Hepatic stellate cell (primary cell): ENCODE data around the gene KCNK3.
A peak's percentile ranks its signal among the peaks of the same experiment; 100 is the strongest.
"Not testable (repeated sequence)": the region's sequence is repeated elsewhere in the genome, so short reads cannot be mapped to it uniquely, and the experiment has no call there.

Experiments
- DNase-seq: peaks from one replicate; pipeline ENCODE4 v3.0.0; 2011; ENCODE audit warnings: low spot score

The KCNK3 gene

DNA sequence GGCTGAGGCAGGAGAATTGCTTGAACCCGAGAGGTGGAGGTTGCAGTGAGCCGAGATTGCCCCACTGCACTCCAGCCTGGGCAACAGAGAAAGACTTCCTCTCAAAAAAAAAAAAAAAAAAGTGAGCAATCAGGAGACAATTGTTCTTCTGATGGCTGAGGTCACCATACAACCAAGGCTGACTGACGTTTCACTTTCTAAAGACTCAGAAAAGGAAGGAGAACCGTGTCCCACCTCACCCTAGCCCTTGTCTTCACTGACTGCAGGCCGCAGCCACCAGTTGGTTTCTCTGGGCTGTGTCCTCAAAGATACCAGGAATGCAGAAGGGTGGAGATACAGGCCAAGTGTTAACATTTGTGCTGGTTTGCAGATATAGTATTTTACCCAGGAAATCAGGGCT lies 63.8 kb downstream of the KCNK3 start:
- DNase-seq: no peak

DNA sequence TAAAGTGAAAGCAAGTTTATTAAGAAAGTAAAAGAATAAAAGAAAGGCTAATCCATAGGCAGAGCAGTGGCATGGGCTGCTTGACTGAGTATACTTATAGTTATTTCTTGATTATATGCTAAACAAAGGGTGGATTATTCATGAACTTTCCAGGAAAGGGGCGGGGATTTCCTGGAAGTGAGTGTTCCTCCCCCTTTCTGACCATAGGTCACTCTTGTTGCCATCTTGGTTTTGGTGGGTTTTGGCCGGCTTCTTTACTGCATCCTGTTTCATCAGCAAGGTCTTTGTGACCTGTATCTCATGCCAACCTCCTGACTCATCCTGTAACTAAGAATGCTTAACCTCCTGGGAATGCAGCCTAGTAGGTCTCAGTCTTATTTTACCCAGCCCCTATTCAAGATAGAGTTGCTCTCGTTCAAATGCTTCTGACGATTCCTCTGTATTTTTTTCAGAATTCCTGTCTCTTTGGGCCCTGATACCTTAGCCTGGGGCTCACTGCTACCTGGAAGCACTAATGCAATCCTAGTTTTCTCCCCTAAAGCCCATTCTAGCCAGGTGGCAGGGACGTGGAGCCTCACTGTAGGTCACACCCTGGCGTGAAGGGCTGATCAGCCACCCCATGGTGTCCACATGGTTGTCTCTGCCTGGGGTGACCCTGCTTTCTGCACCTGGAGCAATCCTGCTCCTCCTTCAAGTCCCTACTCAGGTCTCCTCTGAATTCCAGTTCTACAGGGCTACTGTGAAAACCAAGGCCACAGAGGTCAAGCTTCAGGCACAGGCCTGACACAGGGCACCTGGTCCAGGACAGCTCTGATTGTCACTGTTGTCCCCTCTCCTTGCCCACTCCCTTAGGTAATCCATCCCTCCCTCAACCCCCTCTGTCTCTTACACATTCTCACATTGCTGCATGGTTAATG lies 65.6 kb downstream of the KCNK3 start:
- peak; percentile 63 for DNase-seq

DNA sequence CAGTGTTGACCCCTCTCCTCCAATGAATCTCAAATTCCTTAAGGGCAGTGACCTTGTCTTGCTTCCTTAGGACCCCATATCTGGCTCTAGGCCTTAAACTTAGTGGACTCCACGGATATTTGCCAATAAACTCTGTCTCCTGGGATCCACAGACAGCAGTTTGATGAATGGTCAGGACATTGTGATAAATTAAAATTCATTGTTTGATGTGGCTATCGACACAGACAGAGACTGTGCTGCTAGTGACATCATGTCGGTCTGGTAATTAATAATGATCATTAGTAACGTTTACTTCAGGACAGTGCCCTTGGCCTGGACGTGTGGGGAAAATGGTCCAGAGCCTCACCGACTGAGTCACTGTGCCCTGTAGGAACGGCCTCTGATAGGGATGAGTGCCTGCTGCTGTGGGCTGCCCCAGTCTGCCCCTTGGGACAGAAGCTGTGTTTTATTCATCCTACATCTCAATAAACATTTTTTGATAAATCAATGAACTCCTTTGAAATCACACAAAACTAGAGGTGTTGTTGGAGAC lies 66.3 kb downstream of the KCNK3 start:
- no peak for DNase-seq

DNA sequence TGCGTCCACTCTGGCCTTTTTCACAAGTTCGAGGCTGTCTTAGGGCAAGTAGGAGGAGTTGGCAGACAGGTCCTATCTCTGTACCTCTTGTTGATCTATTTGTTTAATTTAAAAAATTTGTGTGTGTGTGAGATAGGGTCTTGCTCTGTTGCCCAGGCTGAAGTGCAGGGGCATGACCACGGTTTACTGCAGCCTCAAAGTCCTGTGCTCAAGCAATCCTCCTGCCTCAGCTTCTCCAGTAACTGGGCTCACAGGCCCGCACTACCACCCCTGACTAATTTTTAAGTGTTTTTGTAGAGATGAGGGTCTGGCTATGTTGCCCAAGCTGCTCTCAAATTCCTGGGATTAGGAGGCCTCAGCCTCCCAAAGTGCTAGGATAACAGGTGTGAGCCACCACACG lies 67.3 kb downstream of the KCNK3 start:
- no peak for DNase-seq

DNA sequence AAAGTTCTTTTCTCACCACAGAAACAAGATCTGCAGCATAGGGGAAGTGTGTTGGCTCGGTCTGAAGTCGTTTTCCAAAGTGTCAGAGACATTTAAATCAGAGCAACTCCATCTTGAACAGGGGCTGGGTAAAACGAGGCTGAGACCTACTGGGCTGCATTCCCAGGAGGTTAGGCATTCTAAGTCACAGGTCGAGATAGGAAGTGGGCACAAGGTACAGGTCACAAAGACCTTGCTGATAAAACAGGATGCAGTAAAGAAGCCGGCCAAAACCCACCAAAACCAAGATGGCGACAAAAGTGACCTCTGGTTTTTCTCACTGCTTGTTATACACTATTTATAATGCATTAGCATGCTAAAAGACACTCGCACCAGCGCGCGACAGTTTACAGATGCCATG lies 68.5 kb downstream of the KCNK3 start:
- DNase-seq: not testable (repeated sequence)

DNA sequence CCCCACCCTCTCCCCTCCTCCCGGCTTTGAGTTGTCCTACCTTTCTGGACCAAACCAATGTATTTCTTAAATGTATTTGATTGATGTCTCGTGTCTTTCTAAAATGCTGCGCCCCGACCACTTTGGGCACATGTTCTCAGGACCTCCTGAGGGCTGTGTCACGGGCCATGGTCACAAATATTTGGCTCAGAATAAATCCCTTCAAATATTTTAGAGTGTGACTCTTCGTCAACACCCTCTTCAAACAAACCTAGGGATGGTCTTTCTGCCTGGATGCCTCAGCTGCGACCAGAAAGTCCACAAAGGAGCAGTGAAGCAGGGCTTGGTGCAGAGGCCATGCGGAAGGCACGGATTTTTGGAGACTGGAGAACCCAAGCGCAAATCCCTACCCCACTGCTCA lies 70.5 kb downstream of the KCNK3 start:
- DNase-seq: no peak

DNA sequence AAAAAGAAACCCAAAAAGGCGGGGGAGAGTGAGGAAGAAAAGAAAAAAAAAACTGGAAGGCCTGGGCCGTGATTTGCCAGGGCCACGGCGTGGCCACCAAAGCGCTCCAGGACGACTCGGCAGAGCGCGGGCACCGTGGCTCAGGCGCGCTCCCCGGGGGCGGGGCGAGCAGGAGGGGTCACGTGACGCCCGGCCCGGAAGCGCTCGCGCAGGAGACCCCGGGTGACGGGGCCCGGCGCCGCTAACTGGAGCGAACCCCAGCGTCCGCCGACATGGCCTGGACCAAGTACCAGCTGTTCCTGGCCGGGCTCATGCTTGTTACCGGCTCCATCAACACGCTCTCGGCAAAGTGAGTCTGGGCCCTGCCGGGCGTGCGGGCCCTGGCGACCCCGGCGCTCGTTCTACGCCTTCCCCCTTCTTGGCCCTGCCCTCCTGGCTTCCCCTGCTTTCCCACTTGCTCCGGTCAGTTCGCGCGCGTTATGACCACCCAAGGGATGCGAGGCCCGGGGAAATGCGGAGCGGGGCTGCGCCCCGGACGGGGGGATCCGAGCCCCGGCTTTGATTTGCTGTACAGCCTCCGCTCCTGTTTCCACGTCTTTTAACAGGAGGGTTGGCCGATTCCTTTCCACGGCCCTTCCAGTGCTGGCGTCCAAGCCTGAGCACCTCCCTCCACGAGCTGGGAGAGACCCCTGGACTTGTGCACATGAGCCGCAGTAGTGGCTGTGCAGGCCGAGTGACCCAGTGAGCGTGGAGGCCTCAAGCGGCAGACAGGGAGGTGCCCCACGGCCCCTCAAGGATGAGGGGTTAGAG lies 71.8 kb downstream of the KCNK3 start, which contains the start of gene SLC35F6:
SLC35F6 (plus strand) TSS at position 207 of the 810 bp plus-strand sequence; CDS start at position 273, 66 bp downstream.
- peak; percentile 88 for DNase-seq

DNA sequence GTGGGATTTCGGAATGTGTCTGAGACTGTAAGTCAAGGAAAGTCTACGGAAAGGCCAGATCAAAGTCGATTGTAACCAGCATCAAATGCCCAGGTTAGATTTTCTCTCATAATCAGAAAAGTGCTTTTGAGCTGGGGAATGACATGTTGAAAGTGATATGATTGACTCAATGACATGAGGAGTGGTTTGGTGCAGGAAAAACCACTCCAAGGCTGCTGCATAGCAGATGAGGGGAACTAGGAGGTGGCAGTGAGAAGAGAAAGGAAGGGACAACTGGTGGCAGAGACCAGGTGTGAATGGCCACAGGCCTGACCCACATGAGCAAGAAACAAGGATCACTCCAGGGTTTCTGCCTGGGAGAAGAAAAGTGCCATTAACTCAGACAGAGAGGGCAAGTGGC lies 72.4 kb downstream of the KCNK3 start:
- no peak for DNase-seq

DNA sequence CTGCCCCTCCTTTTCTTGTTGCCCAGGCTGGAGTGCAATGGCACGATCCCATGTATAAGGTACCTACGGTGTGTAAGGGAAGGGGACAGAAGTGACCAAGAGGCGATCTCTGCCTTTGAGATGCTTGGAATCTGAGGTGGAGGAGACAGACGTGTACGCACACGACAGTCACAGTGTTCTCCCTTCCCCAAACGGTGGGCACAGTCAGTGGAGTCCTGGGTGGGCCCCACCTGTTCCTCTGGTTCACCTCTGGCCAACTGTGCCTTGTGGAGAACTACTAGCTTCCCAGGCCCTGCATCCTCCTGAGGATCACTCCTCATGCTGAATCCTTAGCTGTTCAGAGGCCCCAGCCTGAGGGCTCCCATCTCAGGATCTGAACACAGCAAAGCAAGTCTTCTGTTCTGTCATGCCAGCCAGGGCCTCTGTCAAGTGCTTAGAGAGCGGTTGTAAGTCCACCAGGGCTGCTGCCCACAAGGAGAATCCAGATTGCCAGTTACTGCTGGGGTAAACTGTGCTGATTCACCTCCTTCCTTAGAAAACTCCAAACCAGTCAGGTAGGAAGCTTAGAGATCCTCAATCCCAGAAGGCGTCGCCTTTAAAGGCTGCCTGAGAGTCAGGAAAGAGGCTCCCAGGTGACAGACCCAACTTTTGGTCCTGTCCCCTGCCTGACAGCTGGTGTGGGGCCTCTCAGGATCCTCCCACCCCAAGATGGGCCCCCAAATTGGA lies 73.1 kb downstream of the KCNK3 start:
- DNase-seq: no peak

DNA sequence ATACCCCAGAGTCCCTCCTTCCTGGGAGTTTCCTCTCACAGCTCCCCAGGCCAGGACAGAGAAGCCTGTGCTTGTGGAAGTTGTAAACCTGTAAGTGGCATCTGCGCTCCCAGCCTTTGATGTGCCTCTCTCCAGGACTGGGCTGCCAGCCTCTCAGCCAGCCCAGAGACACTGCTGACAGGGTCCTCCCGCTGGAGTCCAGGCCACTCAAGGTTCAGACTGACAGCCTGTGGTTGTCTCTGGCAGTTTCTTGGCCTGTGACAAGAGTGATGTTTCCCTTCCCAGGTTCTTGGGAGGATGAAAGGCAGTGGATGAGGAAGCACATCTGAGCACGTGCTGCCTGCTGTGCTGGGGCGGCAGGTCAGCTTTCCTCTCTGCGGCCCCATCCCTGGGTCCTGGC lies 74.6 kb downstream of the KCNK3 start:
- no peak for DNase-seq

DNA sequence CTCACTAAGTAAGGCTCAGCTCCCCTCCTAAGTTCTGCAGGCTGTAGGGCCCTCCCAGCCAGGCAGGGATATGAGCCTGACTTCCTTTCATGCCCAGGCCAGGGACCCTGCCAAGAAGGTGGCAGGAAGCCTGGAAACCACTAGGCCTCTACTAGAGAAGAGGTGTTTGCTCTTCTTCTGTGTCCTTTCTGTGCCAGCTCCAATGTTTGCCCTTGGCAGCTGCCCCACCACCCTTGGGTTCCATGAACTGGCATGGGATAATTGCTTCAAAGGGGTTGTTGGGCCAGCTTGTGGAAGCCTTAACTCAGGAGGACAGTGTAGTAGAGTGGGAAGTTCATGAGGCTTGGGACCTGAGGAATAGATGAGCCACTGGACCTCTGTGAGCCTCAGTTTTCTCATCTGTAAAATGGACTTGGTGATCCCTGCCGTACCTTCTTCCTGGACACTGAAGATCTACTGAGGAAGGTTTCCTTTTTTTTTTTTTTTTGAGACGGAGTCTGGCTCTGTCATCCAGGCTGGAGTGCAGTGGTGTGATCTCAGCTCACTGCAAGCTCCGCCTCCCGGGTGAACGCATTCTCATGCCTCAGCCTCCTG lies 75.5 kb downstream of the KCNK3 start:
- DNase-seq: no peak

DNA sequence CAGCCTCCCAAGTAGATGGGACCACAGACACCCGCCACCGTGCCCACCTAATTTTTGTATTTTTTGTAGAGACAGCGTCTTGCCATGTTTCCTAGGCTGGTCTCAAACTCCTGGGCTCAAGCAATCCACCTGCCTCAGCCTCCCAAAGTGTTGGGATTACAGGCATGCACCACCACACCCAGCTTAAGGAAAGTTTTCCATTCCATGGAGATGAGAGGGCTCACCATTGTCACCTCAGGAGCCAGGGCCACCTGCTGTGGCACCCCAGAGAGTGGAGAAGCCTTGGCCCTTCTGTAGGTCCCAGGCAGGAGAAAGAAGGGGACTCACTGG lies 76.2 kb downstream of the KCNK3 start:
- DNase-seq: no peak

DNA sequence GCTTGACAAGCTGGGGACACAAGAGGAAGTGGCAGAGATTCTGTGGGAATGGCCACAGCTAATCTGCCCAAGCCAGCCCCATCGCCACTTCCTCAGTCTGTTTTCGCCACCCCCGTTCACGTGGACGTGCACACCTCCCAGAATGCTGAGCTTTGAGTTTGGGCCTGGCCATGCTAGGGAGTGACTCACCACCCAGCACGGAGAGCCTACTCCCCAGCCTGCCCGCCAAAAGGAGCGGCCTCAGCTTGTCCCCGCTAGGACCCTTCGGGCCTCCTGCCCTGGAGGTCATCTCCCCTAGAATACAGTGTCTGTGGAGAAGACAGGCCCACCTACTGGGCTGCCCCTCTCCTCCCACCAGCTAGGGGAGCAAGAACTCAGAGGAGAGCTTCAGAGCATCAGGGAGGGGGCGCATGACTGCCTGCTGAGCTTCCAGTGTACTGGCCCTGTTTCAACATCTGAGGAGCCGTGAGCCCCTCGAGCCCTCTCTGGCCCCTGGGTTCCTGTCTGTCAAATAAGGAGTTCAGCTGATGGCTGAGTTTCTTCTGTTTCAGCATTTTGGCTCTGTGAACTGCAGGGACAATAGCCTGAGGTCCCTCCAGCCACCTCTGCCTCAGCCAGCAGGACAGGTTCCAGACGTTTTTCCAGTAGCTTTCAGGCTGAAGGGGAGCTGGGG lies 76.7 kb downstream of the KCNK3 start:
- no peak for DNase-seq

DNA sequence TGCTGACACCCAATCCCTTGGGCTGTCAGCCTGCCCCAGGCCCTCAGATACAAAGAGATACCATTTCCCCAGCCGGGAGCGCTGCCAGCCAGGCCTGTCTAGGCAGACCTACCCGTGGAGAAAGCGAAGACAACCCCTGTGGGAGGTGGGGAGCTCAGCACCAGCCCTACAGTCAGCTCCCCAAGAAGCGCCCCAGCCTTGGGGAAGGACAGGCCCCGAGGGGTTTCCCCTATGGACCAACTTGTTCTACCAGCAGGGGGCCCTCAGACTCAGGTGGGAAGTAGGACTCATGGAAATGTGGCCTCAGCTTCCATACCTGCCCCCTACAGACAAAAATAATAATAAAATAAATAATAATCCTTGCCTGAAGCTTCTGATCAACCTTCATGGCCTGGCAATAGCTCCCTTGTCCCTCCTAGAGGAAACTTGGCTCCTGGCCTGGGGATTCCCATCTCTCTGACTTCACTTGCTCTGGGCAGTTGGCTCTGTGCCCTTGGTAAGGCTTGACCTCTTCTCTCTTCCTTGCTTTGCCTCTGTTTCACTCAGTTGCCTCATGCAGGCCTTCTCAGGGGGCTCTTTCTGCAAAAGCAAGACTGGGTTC lies 78.6 kb downstream of the KCNK3 start:
- no peak for DNase-seq

DNA sequence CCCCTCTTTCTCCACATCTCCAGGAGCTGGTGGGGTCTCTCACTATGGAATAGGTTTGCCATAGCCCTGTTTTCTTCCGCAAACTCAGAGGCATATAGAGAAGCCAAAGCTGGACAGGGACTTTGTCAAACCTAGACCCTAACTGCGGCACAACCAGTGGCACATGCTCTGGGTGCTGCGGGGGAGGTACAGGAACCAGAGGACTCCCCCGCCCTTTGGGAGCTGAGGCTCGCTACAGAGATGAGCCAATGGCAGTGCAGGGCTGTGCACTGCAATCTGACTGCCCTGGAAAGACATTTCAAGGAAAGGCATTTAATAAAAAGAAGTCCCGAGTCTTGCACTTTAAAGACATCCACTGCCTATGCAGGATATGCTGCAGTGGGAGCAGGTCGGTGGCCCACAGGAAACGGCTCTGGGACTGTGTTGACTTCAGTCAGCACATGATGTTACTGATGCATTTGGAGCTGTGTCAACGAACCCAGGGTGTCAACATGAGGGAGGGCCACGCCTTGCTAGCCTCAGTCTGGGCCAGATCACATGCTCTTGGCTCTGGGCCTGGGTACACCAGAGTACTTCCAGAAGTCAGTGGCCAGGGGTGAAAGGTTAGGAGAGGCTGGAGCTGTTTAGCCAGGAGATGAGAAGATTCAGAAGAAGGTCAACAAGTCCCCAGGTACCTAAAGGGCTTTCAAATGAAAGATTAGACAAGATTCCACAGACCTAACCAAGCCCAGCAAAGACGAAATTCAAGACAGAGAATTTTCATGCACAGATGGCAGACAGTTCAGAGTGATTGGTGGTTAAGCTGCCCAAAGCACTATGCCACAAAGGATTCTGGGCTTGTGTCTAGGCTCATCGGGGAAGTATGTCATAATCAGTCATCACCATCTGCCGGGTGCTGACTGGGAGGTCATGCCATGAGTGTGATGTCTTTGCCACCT lies 79.8 kb downstream of the KCNK3 start:
- no peak for DNase-seq

DNA sequence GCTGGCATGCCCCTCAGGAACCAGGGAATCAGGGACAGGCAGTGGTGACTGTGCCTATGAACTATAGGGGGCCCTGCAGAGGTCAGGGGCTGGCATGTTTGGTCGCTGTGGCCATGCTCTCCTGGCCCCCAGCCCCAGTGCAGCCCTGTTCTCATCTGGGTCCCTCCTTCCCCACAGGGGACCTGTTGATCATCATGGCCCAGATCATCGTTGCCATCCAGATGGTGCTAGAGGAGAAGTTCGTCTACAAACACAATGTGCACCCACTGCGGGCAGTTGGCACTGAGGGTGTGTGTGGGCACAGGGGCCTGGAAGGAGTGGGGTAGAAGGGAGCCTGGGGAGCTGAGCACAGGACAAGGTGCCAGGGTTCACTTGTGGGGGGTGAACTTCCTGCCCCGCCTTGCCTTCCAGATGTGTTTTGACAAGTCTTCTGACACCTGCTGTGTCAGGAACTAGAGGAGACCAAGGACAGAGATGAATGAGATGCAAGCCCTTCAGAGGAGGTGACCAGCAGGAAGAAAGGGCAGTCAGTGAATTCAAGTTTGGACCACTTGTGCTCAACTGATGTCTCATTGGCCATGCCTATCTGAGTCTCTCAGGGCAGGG lies 83.8 kb downstream of the KCNK3 start:
- no peak for DNase-seq

DNA sequence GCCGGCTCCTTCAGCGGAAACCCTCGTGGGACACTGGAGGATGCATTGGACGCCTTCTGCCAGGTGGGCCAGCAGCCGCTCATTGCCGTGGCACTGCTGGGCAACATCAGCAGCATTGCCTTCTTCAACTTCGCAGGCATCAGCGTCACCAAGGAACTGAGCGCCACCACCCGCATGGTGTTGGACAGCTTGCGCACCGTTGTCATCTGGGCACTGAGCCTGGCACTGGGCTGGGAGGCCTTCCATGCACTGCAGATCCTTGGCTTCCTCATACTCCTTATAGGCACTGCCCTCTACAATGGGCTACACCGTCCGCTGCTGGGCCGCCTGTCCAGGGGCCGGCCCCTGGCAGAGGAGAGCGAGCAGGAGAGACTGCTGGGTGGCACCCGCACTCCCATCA lies 85.6 kb downstream of the KCNK3 start:
- no peak for DNase-seq

DNA sequence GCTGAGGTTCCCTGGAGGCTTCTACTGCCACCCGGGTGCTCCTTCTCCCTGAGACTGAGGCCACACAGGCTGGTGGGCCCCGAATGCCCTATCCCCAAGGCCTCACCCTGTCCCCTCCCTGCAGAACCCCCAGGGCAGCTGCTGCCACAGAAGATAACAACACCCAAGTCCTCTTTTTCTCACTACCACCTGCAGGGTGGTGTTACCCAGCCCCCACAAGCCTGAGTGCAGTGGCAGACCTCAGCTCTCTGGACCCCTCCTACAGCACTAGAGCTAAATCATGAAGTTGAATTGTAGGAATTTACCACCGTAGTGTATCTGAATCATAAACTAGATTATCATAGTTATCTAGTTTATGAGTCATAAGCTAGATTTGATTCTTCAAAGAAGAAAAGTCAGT lies 86.0 kb downstream of the KCNK3 start:
- DNase-seq: no peak

DNA sequence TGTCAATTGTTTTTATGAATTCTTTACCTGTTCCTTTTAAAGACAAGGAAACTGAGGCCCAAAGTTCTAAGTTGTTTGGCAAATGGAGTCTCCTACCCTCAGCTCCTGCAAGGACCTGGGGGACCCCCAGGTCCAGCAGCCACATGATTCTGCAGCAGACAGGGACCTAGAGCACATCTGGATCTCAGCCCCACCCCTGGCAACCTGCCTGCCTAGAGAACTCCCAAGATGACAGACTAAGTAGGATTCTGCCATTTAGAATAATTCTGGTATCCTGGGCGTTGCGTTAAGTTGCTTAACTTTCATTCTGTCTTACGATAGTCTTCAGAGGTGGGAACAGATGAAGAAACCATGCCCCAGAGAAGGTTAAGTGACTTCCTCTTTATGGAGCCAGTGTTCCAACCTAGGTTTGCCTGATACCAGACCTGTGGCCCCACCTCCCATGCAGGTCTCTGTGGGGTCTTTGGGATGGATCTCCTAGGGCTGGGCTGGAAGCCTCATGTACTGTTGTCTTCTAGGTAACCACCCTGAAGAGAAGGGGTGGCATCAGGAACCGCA lies 87.8 kb downstream of the KCNK3 start:
- DNase-seq: no peak
